GM19023 (cell line): ENCODE measurements around the gene FGF8.

ENCODE experiments used
- ATAC-seq: cut with Tn5 transposase; IDR thresholded peaks from one replicate; pipeline ENCODE4 v1.9.1; 2021; ENCODE audit warnings: mild to moderate bottlenecking, moderate library complexity; ENCODE audit not compliant: unreplicated experiment

Gene FGF8

GRCh38 chr10:101744267-101744666 lies 31.6 kb downstream of the FGF8 start:
- ATAC-seq = no peak

GRCh38 chr10:101741938-101742337 lies 34.0 kb downstream of the FGF8 start:
- no peak for ATAC-seq

- no peak for ATAC-seq
Measured at GRCh38 chr10:101736666-101737065, 39.2 kb downstream of the FGF8 start.

- ATAC-seq = no peak
Measured at GRCh38 chr10:101732096-101732495, 43.8 kb downstream of the FGF8 start.

GRCh38 chr10:101726115-101726387 lies 49.9 kb downstream of the FGF8 start:
- no peak for ATAC-seq

GRCh38 chr10:101725296-101726114 lies 50.4 kb downstream of the FGF8 start:
- peak; percentile 52 for ATAC-seq

GRCh38 chr10:101724446-101724845 lies 51.5 kb downstream of the FGF8 start:
- no peak for ATAC-seq

GRCh38 chr10:101723176-101723575 lies 52.7 kb downstream of the FGF8 start:
- ATAC-seq = no peak

GRCh38 chr10:101721806-101722205 lies 54.1 kb downstream of the FGF8 start:
- ATAC-seq = no peak

GRCh38 chr10:101720606-101721230 lies 55.2 kb downstream of the FGF8 start:
- no peak for ATAC-seq
